HEK293 (cell line): ENCODE results near the gene NEK11.
A peak's percentile ranks its signal among the peaks of the same experiment; 100 is the strongest.

Experiments used
- CTCF ChIA-PET: fragments of 350-600 bp; formaldehyde crosslinking; extraction: SDS; loops from one replicate; lab custom pipeline; 2021; ENCODE audit warnings: antibody characterized with exemption; lab: Yijun Ruan, JAX
- POLR2A ChIA-PET: fragments of 300-600 bp; formaldehyde crosslinking; extraction: SDS; loops from one replicate; lab custom pipeline; 2020; ENCODE audit warnings: antibody characterized with exemption, inconsistent platforms; lab: Yijun Ruan, JAX
- H3K27ac ChIP-seq: fragments of 200-500 bp; sonication (Bioruptor generic); 2 replicates; pipeline ENCODE4 v1.5.1; 2014; ENCODE audit warnings: low read depth, low read length, control low read depth, inconsistent platforms; ENCODE audit errors: extremely low read depth
- H3K36me3 ChIP-seq, 2 experiments: fragments of 200-500 bp in 1 of 2; sonication (Bioruptor generic) in 1 of 2; 1 replicate in 1 of 2; 2 replicates in 1 of 2; pipeline ENCODE4 v1.5.1; 2014 to 2017; ENCODE audit warnings: inconsistent platforms in 2 of 2, low read length in 2 of 2; ENCODE audit not compliant: control insufficient read depth in 2 of 2, insufficient read depth in 1 of 2
- H3K4me1 ChIP-seq: fragments of 200-500 bp; sonication (Bioruptor generic); 2 replicates; pipeline ENCODE4 v1.5.1; 2014; ENCODE audit warnings: mild to moderate bottlenecking, low read length, inconsistent platforms; ENCODE audit not compliant: control insufficient read depth, insufficient read depth
- H3K4me3 ChIP-seq: 2 replicates; pipeline ENCODE4 v1.5.1; 2011; ENCODE audit warnings: low read depth, mild to moderate bottlenecking, control low read depth, low read length, moderate library complexity
- H3K9me3 ChIP-seq: fragments of 200-500 bp; sonication (Bioruptor generic); 2 replicates; pipeline ENCODE4 v1.5.1; 2014; ENCODE audit warnings: low read depth, low read length, inconsistent platforms; ENCODE audit not compliant: control insufficient read depth, insufficient read depth
- KLF1 ChIP-seq: fragments of 450-650 bp; formaldehyde crosslinking; IDR thresholded peaks from 2 replicates; pipeline ENCODE4 v1.5.1; 2016; ENCODE audit warnings: missing biosample characterization, missing genetic modification characterization
- MYNN ChIP-seq: fragments of 450-650 bp; formaldehyde crosslinking; IDR thresholded peaks from 2 replicates; pipeline ENCODE4 v1.5.1; 2016; ENCODE audit warnings: missing biosample characterization, missing genetic modification characterization, borderline replicate concordance
- PRDM6 ChIP-seq: fragments of 450-650 bp; formaldehyde crosslinking; IDR thresholded peaks from 2 replicates; pipeline ENCODE4 v1.5.1; 2017; ENCODE audit warnings: missing biosample characterization, missing genetic modification characterization
- REPIN1 ChIP-seq: fragments of 450-650 bp; formaldehyde crosslinking; IDR thresholded peaks from 2 replicates; pipeline ENCODE4 v1.5.1; 2017; ENCODE audit warnings: missing biosample characterization, missing genetic modification characterization, low read depth
- TRIM28 ChIP-seq: IDR thresholded peaks from 2 replicates; pipeline ENCODE4 v1.6.1; 2011; ENCODE audit warnings: low read length, control low read depth, borderline replicate concordance
- TSHZ1 ChIP-seq: fragments of 450-650 bp; formaldehyde crosslinking; IDR thresholded peaks from 2 replicates; pipeline ENCODE4 v1.5.1; 2016; ENCODE audit warnings: missing biosample characterization, missing genetic modification characterization, borderline replicate concordance
- ZNF155 ChIP-seq: fragments of 450-650 bp; formaldehyde crosslinking; IDR thresholded peaks from 2 replicates; pipeline ENCODE4 v1.5.1; 2016; ENCODE audit warnings: missing biosample characterization, missing genetic modification characterization
- ZNF16 ChIP-seq: fragments of 450-650 bp; formaldehyde crosslinking; IDR thresholded peaks from 2 replicates; pipeline ENCODE4 v1.5.1; 2016; ENCODE audit warnings: low read depth, missing biosample characterization, missing genetic modification characterization
- ZNF2 ChIP-seq: fragments of 450-650 bp; formaldehyde crosslinking; IDR thresholded peaks from 2 replicates; pipeline ENCODE4 v1.5.1; 2016; ENCODE audit warnings: missing biosample characterization, missing genetic modification characterization
- ZNF354C ChIP-seq: fragments of 450-650 bp; formaldehyde crosslinking; IDR thresholded peaks from 2 replicates; pipeline ENCODE4 v1.5.1; 2016; ENCODE audit warnings: missing biosample characterization, missing genetic modification characterization, low read depth, borderline replicate concordance
- ZNF423 ChIP-seq: fragments of 450-650 bp; formaldehyde crosslinking; IDR thresholded peaks from 2 replicates; pipeline ENCODE4 v1.5.1; 2016; ENCODE audit warnings: missing biosample characterization, missing genetic modification characterization
- ZNF473 ChIP-seq: fragments of 450-650 bp; formaldehyde crosslinking; IDR thresholded peaks from 2 replicates; pipeline ENCODE4 v1.5.1; 2017; ENCODE audit warnings: missing biosample characterization, missing genetic modification characterization
- ZNF639 ChIP-seq: fragments of 450-650 bp; formaldehyde crosslinking; IDR thresholded peaks from 2 replicates; pipeline ENCODE4 v1.5.1; 2016; ENCODE audit warnings: missing biosample characterization, missing genetic modification characterization
- ZNF654 ChIP-seq: fragments of 450-650 bp; formaldehyde crosslinking; IDR thresholded peaks from 2 replicates; pipeline ENCODE4 v1.5.1; 2016; ENCODE audit warnings: low read depth, missing biosample characterization, missing genetic modification characterization
- ZNF692 ChIP-seq: fragments of 450-650 bp; formaldehyde crosslinking; IDR thresholded peaks from 2 replicates; pipeline ENCODE4 v1.5.1; 2016; ENCODE audit warnings: missing biosample characterization, missing genetic modification characterization
- ZNF76 ChIP-seq: fragments of 450-650 bp; formaldehyde crosslinking; IDR thresholded peaks from 2 replicates; pipeline ENCODE4; 2016; ENCODE audit warnings: low read depth, missing biosample characterization, missing genetic modification characterization, borderline replicate concordance
- ZNF843 ChIP-seq: fragments of 450-650 bp; formaldehyde crosslinking; IDR thresholded peaks from 2 replicates; pipeline ENCODE4 v1.5.1; 2016; ENCODE audit warnings: missing biosample characterization, missing genetic modification characterization

The NEK11 gene

GRCh38 chr3:131142580-131142979, 115.9 kb downstream of the NEK11 start:
- ChIA-PET POLR2A (no interaction called here), CTCF (no interaction called here)
- TF ChIP-seq ZNF639 (tag by site-specific recombination) (no peak), ZNF692 (no peak), REPIN1 (tag by site-specific recombination) (no peak), KLF1 (tag by site-specific recombination) (no peak), ZNF2 (tag by site-specific recombination) (no peak), ZNF654 (tag by site-specific recombination) (no peak)
- no peaks in the 10 kb centered on the region for H3K36me3 ChIP-seq
- H3K4me1 ChIP-seq: 0 out of 2 replicates have a peak, but pooled peaks cover 3% of the 10 kb centered on the region
- H3K9me3 ChIP-seq: no peaks in the 10 kb centered on the region
- H3K27ac ChIP-seq: no peak overlapping the region
- no peak overlapping the region for H3K4me3 ChIP-seq

- H3K36me3 ChIP-seq: no peaks in the 10 kb centered on the region
- TF ChIP-seq ZNF16 (tag by site-specific recombination): no peak
- TF ChIP-seq ZNF76 (tag by site-specific recombination): no peak
- TF ChIP-seq ZNF473 (tag by site-specific recombination): no peak
- no peak for TF ChIP-seq ZNF423 (tag by site-specific recombination)
- no peak for TF ChIP-seq ZNF843
- no peak for TF ChIP-seq TSHZ1 (tag by site-specific recombination)
- TF ChIP-seq MYNN (tag by site-specific recombination): no peak
- no peak for TF ChIP-seq ZNF155
- no peak for TF ChIP-seq ZNF354C (tag by site-specific recombination)
- no peak for TF ChIP-seq REPIN1 (tag by site-specific recombination)
- TF ChIP-seq, all 188 proteins: peak for 0
- ChIA-PET POLR2A (no interaction called here), CTCF (no interaction called here)
- H3K4me1 ChIP-seq: 0 out of 2 replicates have a peak, but pooled peaks cover 3% of the 10 kb centered on the region
- no peak overlapping the region for H3K27ac ChIP-seq
- no peak overlapping the region for H3K4me3 ChIP-seq
- H3K9me3 ChIP-seq: no peaks in the 10 kb centered on the region
Measured at GRCh38 chr3:131143802-131144201, 117.1 kb downstream of the NEK11 start.

- POLR2A ChIA-PET: no interaction called here
- CTCF ChIA-PET: interaction anchor here (0.6 to 0.7 kb wide), 2 partner anchors 56 to 116 kb away, joined by 3 to 4 read pairs; no protein-coding TSS in a partner anchor
- no peak overlapping the region for H3K4me3 ChIP-seq
Measured at GRCh38 chr3:131147534-131147933, 120.9 kb downstream of the NEK11 start.

More at GRCh38 chr3:131147534-131147933, 120.9 kb downstream of the NEK11 start:
- Histone ChIP-seq H3K4me1 (0 out of 2 replicates have a peak, but pooled peaks cover 3% of the 10 kb centered on the region), H3K36me3 (no peaks in the 10 kb centered on the region), H3K9me3 (no peaks in the 10 kb centered on the region), H3K27ac (no peak overlapping the region)
- TF ChIP-seq PRDM6 (tag by site-specific recombination) (0 out of 2 replicates have a peak, but pooled peaks have one; percentile 31), TRIM28 (no peak)
